HepG2 (cell line): Measurements from ENCODE around the gene PRR14. TPM values are rescaled to one million over a fixed set of nuclear protein-coding genes. Genes with fewer than 3 reads are reported as not detected.

ENCODE experiments used
- CAMTA2 ChIP-seq: sonication (generic); formaldehyde crosslinking; IDR thresholded peaks from 2 replicates; pipeline ENCODE4 v1.4.0; 2020; ENCODE audit warnings: mild to moderate bottlenecking, missing genetic modification reagents, borderline replicate concordance
- CENPBD1 ChIP-seq: sonication (generic); formaldehyde crosslinking; IDR thresholded peaks from 2 replicates; pipeline ENCODE4 v1.8.0; 2022; ENCODE audit warnings: missing genetic modification reagents, low read depth, mild to moderate bottlenecking, borderline replicate concordance
- DR1 ChIP-seq: sonication (generic); formaldehyde crosslinking; IDR thresholded peaks from 2 replicates; pipeline ENCODE4 v1.8.0; 2021; ENCODE audit warnings: mild to moderate bottlenecking, missing genetic modification reagents, inconsistent platforms
- EP300 ChIP-seq, 3 experiments: sonication (generic) in 1 of 3; formaldehyde crosslinking in 1 of 3; IDR thresholded peaks; 2 replicates each; pipeline versions ENCODE4 v1.5.1 to v1.6.1; 2011 to 2020; ENCODE audit warnings: low read depth in 2 of 3, low read length in 2 of 3, borderline replicate concordance in 1 of 3, improper control_type of control experiment in 1 of 3, mild to moderate bottlenecking in 1 of 3, missing genetic modification reagents in 1 of 3, moderate library complexity in 1 of 3
- HES4 ChIP-seq: sonication (generic); formaldehyde crosslinking; IDR thresholded peaks from 2 replicates; pipeline ENCODE4 v1.9.0; 2021; ENCODE audit warnings: mild to moderate bottlenecking, missing genetic modification reagents, borderline replicate concordance
- KDM5A ChIP-seq: fragments of 200-600 bp; sonication (generic); IDR thresholded peaks from 2 replicates; pipeline ENCODE4 v1.7.0; 2018; ENCODE audit warnings: antibody characterized with exemption, mild to moderate bottlenecking, low read length, borderline replicate concordance
- KDM5B ChIP-seq: sonication (generic); formaldehyde crosslinking; IDR thresholded peaks from 2 replicates; pipeline ENCODE4 v1.4.0; 2020; ENCODE audit warnings: missing genetic modification reagents, mild to moderate bottlenecking, borderline replicate concordance
- RFX3 ChIP-seq: IDR thresholded peaks from 2 replicates; pipeline ENCODE4 v1.6.1; 2016; ENCODE audit warnings: missing biosample characterization, missing genetic modification reagents
- ZNF225 ChIP-seq: sonication (generic); formaldehyde crosslinking; IDR thresholded peaks from 2 replicates; pipeline ENCODE4 v1.4.0; 2020; ENCODE audit warnings: mild to moderate bottlenecking, missing genetic modification reagents
- ZNF263 ChIP-seq: sonication (generic); formaldehyde crosslinking; IDR thresholded peaks from 2 replicates; pipeline ENCODE4 v1.4.0; 2020; ENCODE audit warnings: missing genetic modification reagents
- ZNF766 ChIP-seq: sonication (generic); formaldehyde crosslinking; IDR thresholded peaks from 2 replicates; pipeline ENCODE4 v1.5.0; 2020; ENCODE audit warnings: missing genetic modification reagents, borderline replicate concordance
- ZNF792 ChIP-seq: IDR thresholded peaks from 2 replicates; pipeline ENCODE4 v1.6.1; 2016
- polyA plus RNA-seq, 8 experiments: library from polyadenylated mRNA; depleted of rRNA in 3 of 8; stranded (reverse) in 7 of 8; unstranded in 1 of 8; fragments of >200 nt; fragmentation: Illumina TruSeq in 4 of 8; extraction: Trizol in 4 of 8; gene quantifications; 2 replicates each; pipeline versions ENCODE4 v1.2.1 to v1.2.3, GENCODE V29; 2011 to 2016; ENCODE audit warnings: low read depth in 4 of 8, missing spikeins in 1 of 8, mixed read lengths in 1 of 8; ENCODE audit not compliant: insufficient read depth in 1 of 8
- total RNA-seq, 5 experiments: library from RNA; depleted of rRNA; stranded (reverse); fragments of >200 nt; fragmentation: Illumina TruSeq; extraction: Trizol; gene quantifications; 2 replicates each; pipeline ENCODE4 v1.2.3, GENCODE V29; 2016; ENCODE audit warnings: low read depth in 1 of 5

Gene PRR14
- total and polyA plus RNA-seq, 2 of the 13 experiments (the other 11 are each of a cell fraction or from before 2014, with no cell fraction given) = 8.4 to 11.0 TPM

GRCh38 chr16:30649725-30650368 lies 913 bp upstream of the PRR14 start (continued):
- no peak for TF ChIP-seq CENPBD1 (CRISPR knock-in tag)
- TF ChIP-seq RFX3 (CRISPR knock-in tag) = no peak
- 0 out of 2 replicates have a peak, but pooled peaks have one; percentile 26 for TF ChIP-seq ZNF263 (CRISPR knock-in tag)
- no peak for TF ChIP-seq CAMTA2 (CRISPR knock-in tag)
- TF ChIP-seq DR1 (CRISPR knock-in tag) = 0 out of 2 replicates have a peak, but pooled peaks have one; percentile 30
- peak; percentile 61; the same call in 1 of the 2 replicates for TF ChIP-seq ZNF225
- TF ChIP-seq EP300 (IDR thresholded peaks at IDR 0.05; ENCODE audit: low read depth in 2 of 2, low read length in 2 of 2) = no peak
- peak; percentile 6; the same call in 1 of the 2 replicates for TF ChIP-seq EP300 (CRISPR knock-in tag; IDR thresholded peaks at IDR 0.05; ENCODE audit: borderline replicate concordance)
- no peak for TF ChIP-seq ZNF792 (CRISPR knock-in tag)
- TF ChIP-seq KDM5B (CRISPR knock-in tag) = peak; percentile 39; the same call in 1 of the 2 replicates
- TF ChIP-seq HES4 (CRISPR knock-in tag) = peak; percentile 45; the same call in 1 of the 2 replicates
- TF ChIP-seq KDM5A = no peak
- TF ChIP-seq ZNF766 (CRISPR knock-in tag) = no peak
- TF ChIP-seq, all 625 proteins: peak for 20
